ENCODE results near the gene OBSL1.

GRCh38 chr2:219516888-219517287 lies 54.5 kb downstream of the OBSL1 start:
- TF ChIP-seq LEF1 (IDR thresholded peaks at IDR 0.05; ENCODE audit: borderline replicate concordance): no peak
- TF ChIP-seq, protein P1, sequence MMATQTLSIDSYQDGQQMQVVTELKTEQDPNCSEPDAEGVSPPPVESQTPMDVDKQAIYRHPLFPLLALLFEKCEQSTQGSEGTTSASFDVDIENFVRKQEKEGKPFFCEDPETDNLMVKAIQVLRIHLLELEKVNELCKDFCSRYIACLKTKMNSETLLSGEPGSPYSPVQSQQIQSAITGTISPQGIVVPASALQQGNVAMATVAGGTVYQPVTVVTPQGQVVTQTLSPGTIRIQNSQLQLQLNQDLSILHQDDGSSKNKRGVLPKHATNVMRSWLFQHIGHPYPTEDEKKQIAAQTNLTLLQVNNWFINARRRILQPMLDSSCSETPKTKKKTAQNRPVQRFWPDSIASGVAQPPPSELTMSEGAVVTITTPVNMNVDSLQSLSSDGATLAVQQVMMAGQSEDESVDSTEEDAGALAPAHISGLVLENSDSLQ (IDR thresholded peaks at IDR 0.05): no peak
- no peak for TF ChIP-seq BHLHE40 (IDR thresholded peaks at IDR 0.05; ENCODE audit: borderline replicate concordance)
- no peak for TF ChIP-seq FOXK2 (IDR thresholded peaks at IDR 0.05)
- TF ChIP-seq NFRKB (IDR thresholded peaks at IDR 0.05): no peak
- TF ChIP-seq ZNF384 (IDR thresholded peaks at IDR 0.05): no peak
- TF ChIP-seq ARNT (IDR thresholded peaks at IDR 0.05): no peak
- TF ChIP-seq HDGF (IDR thresholded peaks at IDR 0.05; ENCODE audit: borderline replicate concordance): no peak
